Common myeloid progenitor, CD34-positive (primary cell): Measurements from ENCODE around the gene TSPAN31.

Experiments used
- CTCF ChIA-PET: fragments of 350-600 bp; sonication (Branson Sonifier 250); formaldehyde crosslinking; loops from one replicate; lab custom pipeline; 2021; ENCODE audit warnings: antibody characterized with exemption; lab: Charles Lee
- POLR2A ChIA-PET: fragments of 350-600 bp; sonication (Branson Sonifier 250); formaldehyde crosslinking; loops from one replicate; lab custom pipeline; 2021; ENCODE audit warnings: antibody characterized with exemption; lab: Charles Lee
- DNase-seq, 3 donors: peaks; one replicate each; pipeline versions ENCODE4 v3.0.0 to v3.0.0-alpha.2; 2013
- H3K27ac ChIP-seq, 2 experiments: 1 replicate in 1 of 2; 2 replicates in 1 of 2; pipeline ENCODE4 v1.7.0; 2013; ENCODE audit warnings: inconsistent platforms in 2 of 2, low read length in 2 of 2, mild to moderate bottlenecking in 2 of 2, low read depth in 1 of 2, moderate library complexity in 1 of 2; ENCODE audit not compliant: severe bottlenecking in 2 of 2, insufficient read depth in 1 of 2, poor library complexity in 1 of 2
- H3K27me3 ChIP-seq, 5 experiments: replicated peaks in 2 of 5; 1 replicate in 3 of 5; 2 replicates in 2 of 5; pipeline versions ENCODE4 v1.6.1 to v1.7.0; 2013; ENCODE audit warnings: low read length in 4 of 5, mild to moderate bottlenecking in 2 of 5, moderate library complexity in 2 of 5, inconsistent platforms in 1 of 5; ENCODE audit not compliant: insufficient read depth in 5 of 5, control insufficient read depth in 4 of 5
- H3K36me3 ChIP-seq, 4 experiments: 1 replicate in 2 of 4; 2 replicates in 2 of 4; pipeline versions ENCODE4 v1.6.1 to v1.7.0; 2013; ENCODE audit warnings: low read length in 3 of 4, control low read depth in 1 of 4, mild to moderate bottlenecking in 1 of 4; ENCODE audit not compliant: control insufficient read depth in 4 of 4, insufficient read depth in 4 of 4
- H3K4me1 ChIP-seq, 4 experiments: 1 replicate in 3 of 4; 2 replicates in 1 of 4; pipeline versions ENCODE4 v1.6.1 to v1.7.1; 2013; ENCODE audit warnings: low read length in 3 of 4, mild to moderate bottlenecking in 3 of 4, control low read depth in 1 of 4, inconsistent platforms in 1 of 4, moderate library complexity in 1 of 4; ENCODE audit not compliant: control insufficient read depth in 4 of 4, insufficient read depth in 4 of 4; ENCODE audit errors: control extremely low read depth in 1 of 4
- H3K4me3 ChIP-seq, 7 experiments: 1 replicate in 4 of 7; 2 replicates in 3 of 7; pipeline versions ENCODE4 v1.5.1 to v1.7.0; 2013; ENCODE audit warnings: mild to moderate bottlenecking in 7 of 7, low read length in 6 of 7, moderate library complexity in 6 of 7, inconsistent platforms in 2 of 7, low read depth in 2 of 7, control low read depth in 1 of 7; ENCODE audit not compliant: insufficient read depth in 4 of 7, control insufficient read depth in 1 of 7; ENCODE audit errors: extremely low read depth in 1 of 7
- H3K9me3 ChIP-seq, 5 experiments: 1 replicate in 4 of 5; 2 replicates in 1 of 5; pipeline versions ENCODE4 v1.6.1 to v1.7.1; 2013; ENCODE audit warnings: low read length in 4 of 5, mild to moderate bottlenecking in 2 of 5, inconsistent platforms in 1 of 5, low read depth in 1 of 5, moderate library complexity in 1 of 5; ENCODE audit not compliant: control insufficient read depth in 4 of 5, insufficient read depth in 2 of 5; ENCODE audit errors: control extremely low read depth in 1 of 5
- WGBS: methylation state at CpG from one replicate; pipeline ENCODE4 v1.1.5; 2013; ENCODE audit not compliant: insufficient coverage; 5-methylcytosine and 5-hydroxymethylcytosine counted together

The TSPAN31 gene

GRCh38 chr12:57767305-57767698 is 22.5 kb downstream of the TSPAN31 start:
- ChIA-PET CTCF (interaction anchor here (0.8 to 4.4 kb wide), 10 partner anchors 8 to 70 kb away, joined by 3 to 43 read pairs (median 4); partner anchors contain the start of genes CDK4, MARCHF9, TSFM and TSPAN31), POLR2A (no interaction called here)
- Histone ChIP-seq H3K4me3 (no peak overlapping the region), H3K9me3 (no peaks in the 10 kb centered on the region), H3K36me3 (peaks cover 5 to 25% (median 13%) of the 10 kb centered on the region in 4 experiments), H3K4me1 (peaks cover 2 to 40% (median 39%) of the 10 kb centered on the region in 4 experiments), H3K27me3 (peaks cover 0 to 50% (median 19%) of the 10 kb centered on the region in 5 experiments), H3K27ac (no peak overlapping the region)
- no peak for DNase-seq

- 100% methylated on average over 2 of the region's 3 CpGs for WGBS
- Histone ChIP-seq H3K4me1 (peaks cover 2 to 45% (median 42%) of the 10 kb centered on the region in 4 experiments), H3K4me3 (no peak overlapping the region), H3K9me3 (no peaks in the 10 kb centered on the region), H3K36me3 (peaks cover 5 to 25% (median 13%) of the 10 kb centered on the region in 4 experiments), H3K27me3 (peaks cover 0 to 49% (median 19%) of the 10 kb centered on the region in 5 experiments), H3K27ac (no peak overlapping the region)
- ChIA-PET POLR2A (no interaction called here), CTCF (interaction anchor here (0.8 to 4.4 kb wide), 9 partner anchors 9 to 68 kb away, joined by 3 to 43 read pairs (median 4); partner anchors contain the start of genes CDK4, MARCHF9, TSFM and TSPAN31)
- DNase-seq: no peak
Measured at GRCh38 chr12:57767876-57768275, 23.0 kb downstream of the TSPAN31 start.

GRCh38 chr12:57769594-57769993 is 24.8 kb downstream of the TSPAN31 start:
- CTCF ChIA-PET: interaction anchor here (0.6 to 3.0 kb wide), 3 partner anchors 10 to 187 kb away, joined by 3 to 16 read pairs (median 4); no protein-coding TSS in a partner anchor
- no peaks in the 10 kb centered on the region for H3K9me3 ChIP-seq
- 100% methylated on average over 11 of the region's 11 CpGs for WGBS
- H3K36me3 ChIP-seq: peaks cover 5 to 25% (median 13%) of the 10 kb centered on the region in 4 experiments
- H3K27ac ChIP-seq: no peak overlapping the region
- peaks cover 0 to 33% (median 15%) of the 10 kb centered on the region in 5 experiments for H3K27me3 ChIP-seq
- DNase-seq: no peak
- H3K4me1 ChIP-seq: peaks cover 2 to 47% (median 42%) of the 10 kb centered on the region in 4 experiments
- no peak overlapping the region for H3K4me3 ChIP-seq
- POLR2A ChIA-PET: no interaction called here

- Histone ChIP-seq H3K27ac (peak overlapping the region in 1 of 2 experiments; percentile 88), H3K4me1 (peaks cover 2 to 35% (median 31%) of the 10 kb centered on the region in 4 experiments), H3K9me3 (no peaks in the 10 kb centered on the region), H3K4me3 (peak overlapping the region in 2 of 7 experiments; percentile 92 to 94), H3K27me3 (peaks cover 0 to 22% (median 10%) of the 10 kb centered on the region in 5 experiments), H3K36me3 (peaks cover 5 to 25% (median 13%) of the 10 kb centered on the region in 4 experiments)
- no peak for DNase-seq
- CTCF ChIA-PET: interaction anchor here (0.6 to 1.3 kb wide), 3 partner anchors 11 to 14 kb away, joined by 3 to 4 read pairs (median 3); partner anchors contain the start of gene TSFM
- POLR2A ChIA-PET: no interaction called here
- WGBS: 87% methylated on average over 3 of the region's 4 CpGs
Measured at GRCh38 chr12:57770734-57771133, 25.9 kb downstream of the TSPAN31 start.

- Histone ChIP-seq H3K27me3 (peaks cover 0 to 15% (median 4%) of the 10 kb centered on the region in 5 experiments), H3K4me1 (peaks cover 2 to 29% (median 24%) of the 10 kb centered on the region in 4 experiments), H3K4me3 (peak overlapping the region; percentile 86 to 96 (median 93)), H3K27ac (peak overlapping the region; percentile 64 to 88), H3K36me3 (peaks cover 5 to 25% (median 13%) of the 10 kb centered on the region in 4 experiments), H3K9me3 (no peaks in the 10 kb centered on the region)
- DNase-seq: peak; percentile 95 to 97 (median 96)
- ChIA-PET POLR2A (interaction anchor here (1.0 to 1.5 kb wide), 2 partner anchors 11 to 19 kb away, joined by 3 to 8 read pairs; partner anchors contain the start of genes CDK4 and TSFM), CTCF (interaction anchor here (0.8 to 10.4 kb wide), 4 partner anchors 9 to 12 kb away, joined by 3 to 74 read pairs (median 6); partner anchors contain the start of gene TSFM)
- WGBS: 2% methylated on average over 12 of the region's 16 CpGs
Measured at GRCh38 chr12:57771236-57771872, 26.5 kb downstream of the TSPAN31 start.

- Histone ChIP-seq H3K36me3 (peaks cover 5 to 25% (median 13%) of the 10 kb centered on the region in 4 experiments), H3K4me3 (peak within 1 kb of the TSS; percentile 86 to 96 (median 93)), H3K9me3 (no peaks in the 10 kb centered on the region), H3K4me1 (peaks cover 2 to 23% (median 19%) of the 10 kb centered on the region in 4 experiments), H3K27ac (peak within 1 kb of the TSS; percentile 64 to 88), H3K27me3 (peaks cover 0 to 9% (median 2%) of the 10 kb centered on the region in 5 experiments)
- POLR2A ChIA-PET: interaction anchor here (0.8 to 1.5 kb wide), 4 partner anchors 11 to 20 kb away, joined by 3 to 8 read pairs (median 4); partner anchors contain the start of genes CDK4, MARCHF9 and TSFM
- peak; percentile 97 to 99 (median 98) for DNase-seq
- CTCF ChIA-PET: interaction anchor here (0.6 to 10.4 kb wide), 4 partner anchors 9 to 61 kb away, joined by 3 to 74 read pairs (median 6); partner anchors contain the start of gene TSFM
- WGBS: 0% methylated on average over 18 of the region's 28 CpGs
Measured at GRCh38 chr12:57771873-57772428, 27.1 kb downstream of the TSPAN31 start, which contains the start of gene METTL1. Gene METTL1 (minus strand): TSS chr12:57772105. CDS start chr12:57772083, 22 bp downstream.
